Measurements from ENCODE around the gene CLPTM1L.

Gene CLPTM1L

DNA sequence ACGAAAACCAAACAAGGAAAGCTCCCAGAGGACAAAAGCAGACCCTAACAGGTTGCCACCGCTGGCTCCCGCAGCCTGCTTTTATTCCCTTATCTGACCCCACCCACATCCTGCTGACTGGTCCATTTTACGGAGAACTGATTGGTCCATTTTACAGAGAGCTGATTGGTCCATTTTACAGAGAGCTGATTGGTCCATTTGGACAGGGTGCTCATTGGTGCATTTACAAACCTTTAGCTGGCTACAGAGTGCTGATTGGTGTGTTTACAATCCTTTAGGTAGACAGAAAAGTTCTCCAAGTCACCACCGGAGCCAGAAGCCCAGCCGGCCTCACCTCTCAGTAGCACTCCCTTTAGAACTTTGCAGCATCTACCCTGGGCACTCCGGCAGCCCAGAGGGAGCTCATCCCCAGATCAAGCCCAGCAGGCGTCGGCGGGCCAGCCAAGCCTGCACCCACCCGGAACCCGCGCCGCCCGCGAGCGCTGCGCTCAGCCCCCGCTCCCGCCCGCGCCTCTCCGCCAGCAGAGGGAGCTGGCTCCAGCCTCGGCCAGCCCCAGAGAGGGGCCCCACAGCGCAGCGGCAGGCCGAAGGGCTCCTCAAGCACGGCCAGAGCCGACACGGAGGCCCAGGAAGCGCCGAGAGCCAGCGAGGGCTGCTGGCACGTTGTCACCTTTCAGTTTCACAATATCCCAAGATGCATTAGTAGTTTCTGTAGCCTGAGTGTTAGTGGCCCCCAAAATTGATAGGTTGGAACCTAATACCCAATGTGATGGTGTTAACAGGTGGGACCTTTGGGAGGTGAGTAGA lies 35.3 kb upstream of the CLPTM1L start:
- TF ChIP-seq, protein P1, sequence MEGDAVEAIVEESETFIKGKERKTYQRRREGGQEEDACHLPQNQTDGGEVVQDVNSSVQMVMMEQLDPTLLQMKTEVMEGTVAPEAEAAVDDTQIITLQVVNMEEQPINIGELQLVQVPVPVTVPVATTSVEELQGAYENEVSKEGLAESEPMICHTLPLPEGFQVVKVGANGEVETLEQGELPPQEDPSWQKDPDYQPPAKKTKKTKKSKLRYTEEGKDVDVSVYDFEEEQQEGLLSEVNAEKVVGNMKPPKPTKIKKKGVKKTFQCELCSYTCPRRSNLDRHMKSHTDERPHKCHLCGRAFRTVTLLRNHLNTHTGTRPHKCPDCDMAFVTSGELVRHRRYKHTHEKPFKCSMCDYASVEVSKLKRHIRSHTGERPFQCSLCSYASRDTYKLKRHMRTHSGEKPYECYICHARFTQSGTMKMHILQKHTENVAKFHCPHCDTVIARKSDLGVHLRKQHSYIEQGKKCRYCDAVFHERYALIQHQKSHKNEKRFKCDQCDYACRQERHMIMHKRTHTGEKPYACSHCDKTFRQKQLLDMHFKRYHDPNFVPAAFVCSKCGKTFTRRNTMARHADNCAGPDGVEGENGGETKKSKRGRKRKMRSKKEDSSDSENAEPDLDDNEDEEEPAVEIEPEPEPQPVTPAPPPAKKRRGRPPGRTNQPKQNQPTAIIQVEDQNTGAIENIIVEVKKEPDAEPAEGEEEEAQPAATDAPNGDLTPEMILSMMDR (IDR thresholded peaks at IDR 0.05; ENCODE audit: insufficient read depth, low read depth, low read length, missing control alignments), result no peak
- DNase-seq (ENCODE audit: low read depth), result no peak
- no peak overlapping the region for H3K4me3 ChIP-seq (ENCODE audit: low read length)

DNA sequence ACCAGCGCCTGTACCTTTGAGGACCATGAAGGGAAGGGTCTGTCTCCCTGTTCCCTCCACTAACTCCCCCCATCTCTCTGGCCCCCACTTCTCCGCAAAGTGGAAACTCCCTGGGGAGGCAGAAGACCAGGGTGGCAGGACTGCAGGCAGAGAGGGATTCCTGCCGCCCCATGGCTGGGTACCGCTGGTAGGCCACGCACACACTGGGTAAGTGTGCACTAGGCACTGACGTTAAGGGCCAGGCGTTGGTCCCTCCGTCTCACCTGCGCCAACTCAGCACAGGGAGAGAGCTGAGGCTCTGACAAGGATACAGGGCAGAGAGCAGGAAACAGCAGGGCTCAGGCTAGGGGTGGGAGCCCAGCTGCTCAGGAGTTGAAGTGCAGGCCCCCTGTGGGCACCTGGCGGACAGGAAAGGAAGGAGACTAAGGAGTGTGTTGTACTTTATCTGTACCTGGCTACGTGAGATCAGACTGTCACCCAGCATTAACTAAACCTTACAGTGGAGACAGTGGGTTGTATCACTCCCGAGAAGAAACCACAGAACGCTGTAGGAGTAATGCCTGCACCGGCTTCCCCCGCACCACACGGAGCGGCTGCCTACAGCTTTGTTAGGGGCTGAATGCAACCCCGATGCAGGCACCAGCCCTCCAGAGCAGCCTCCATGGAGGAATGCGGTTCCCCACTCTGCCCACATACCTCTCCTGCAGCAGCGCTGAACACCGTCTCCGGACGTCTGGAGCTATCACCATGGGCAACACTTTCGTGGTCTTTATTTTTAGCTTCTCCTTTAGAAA lies 34.2 kb upstream of the CLPTM1L start:
- no peak overlapping the region for H3K4me3 ChIP-seq (ENCODE audit: low read length)
- DNase-seq (ENCODE audit: low read depth), result no peak
- TF ChIP-seq, protein P1 (IDR thresholded peaks at IDR 0.05; ENCODE audit: insufficient read depth, low read depth, low read length, missing control alignments), result no peak

DNA sequence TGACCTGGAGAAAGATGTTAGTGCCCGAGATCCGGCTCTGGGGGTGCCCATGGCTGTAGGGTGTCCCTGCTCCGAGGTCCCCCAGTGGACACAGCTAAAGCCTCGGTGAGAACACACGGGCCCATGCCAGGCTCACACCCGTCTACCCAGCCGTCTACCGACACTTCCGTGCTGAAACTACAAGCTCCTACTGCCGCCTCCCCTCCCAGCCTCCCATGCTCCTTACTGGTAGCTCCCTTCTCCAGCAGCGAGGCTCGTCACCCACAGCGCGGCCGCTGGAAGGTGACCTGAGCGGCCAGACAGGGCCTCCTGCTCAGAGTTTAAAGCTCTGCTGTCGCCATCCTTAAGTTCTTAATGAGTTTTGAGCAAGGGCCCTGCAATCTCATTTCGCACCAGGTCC lies 33.2 kb upstream of the CLPTM1L start:
- H3K4me3 ChIP-seq (ENCODE audit: low read length), result no peak overlapping the region
- no peak for DNase-seq (ENCODE audit: low read depth)
- TF ChIP-seq, protein P1 (IDR thresholded peaks at IDR 0.05; ENCODE audit: insufficient read depth, low read depth, low read length, missing control alignments), result no peak

DNA sequence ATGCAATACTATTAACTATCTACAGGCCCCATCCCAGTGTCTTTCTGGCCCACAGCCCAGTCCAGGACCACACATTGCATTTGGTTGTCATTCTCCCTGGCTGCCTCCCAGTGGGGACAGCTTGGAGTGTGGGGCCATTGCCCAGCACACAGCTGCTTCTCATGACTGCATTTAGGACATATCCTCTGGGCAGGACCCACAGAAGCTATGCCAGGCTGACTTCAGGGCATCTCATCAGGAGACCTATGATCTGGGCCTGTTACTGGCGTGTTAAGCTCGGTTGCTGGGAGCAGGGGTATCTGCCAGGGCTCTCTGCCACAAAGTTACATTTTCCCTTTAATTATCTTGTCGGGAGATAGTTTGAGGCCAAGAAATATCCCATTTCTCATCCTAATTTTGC lies 32.1 kb upstream of the CLPTM1L start:
- no peak for DNase-seq (ENCODE audit: low read depth)
- TF ChIP-seq, protein P1 (IDR thresholded peaks at IDR 0.05; ENCODE audit: insufficient read depth, low read depth, low read length, missing control alignments), result no peak
- no peak overlapping the region for H3K4me3 ChIP-seq (ENCODE audit: low read length)

DNA sequence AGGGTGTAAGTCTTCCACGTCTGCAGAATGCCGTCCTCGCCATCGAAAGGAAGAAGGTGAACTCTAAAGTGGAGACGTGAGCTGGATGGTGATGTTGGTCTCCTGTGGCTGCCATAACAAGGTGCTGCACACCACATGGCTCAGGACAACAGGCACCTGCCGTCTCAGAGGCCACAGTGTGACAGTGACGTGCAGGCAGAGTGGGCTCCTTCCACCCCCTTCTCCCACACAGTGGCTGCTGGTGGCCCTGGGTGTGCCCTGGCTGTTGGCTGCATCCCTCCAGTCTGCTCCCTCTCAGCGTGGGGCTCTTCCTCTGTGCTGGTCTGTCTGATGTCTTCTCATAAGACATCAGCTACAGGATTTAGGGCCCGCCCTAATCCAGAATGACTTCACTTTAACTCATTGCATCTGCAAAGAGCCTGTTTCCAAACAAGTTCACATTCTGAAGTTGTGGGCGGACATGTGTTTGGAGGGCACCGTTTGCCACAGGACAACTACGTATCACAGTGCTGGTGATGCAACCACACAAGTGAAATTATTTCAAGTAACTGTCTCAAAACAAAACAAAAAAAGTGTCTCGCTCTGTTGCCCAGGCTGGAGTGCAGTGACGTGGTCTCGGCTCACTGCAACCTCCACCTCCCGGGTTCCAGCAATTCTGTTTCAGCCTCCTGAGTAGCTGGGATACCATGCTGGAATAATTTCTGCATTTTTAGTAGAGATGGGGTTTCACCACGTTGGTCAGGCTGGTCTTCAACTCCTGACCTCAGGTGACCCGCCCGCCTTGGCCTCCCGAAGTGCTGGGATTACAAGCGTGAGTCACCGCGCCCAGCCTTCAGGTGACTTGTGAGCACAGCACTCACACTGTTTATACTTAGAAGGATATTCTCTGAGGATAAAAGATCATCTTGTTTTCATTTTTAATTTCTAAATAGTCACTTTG lies 31.2 kb upstream of the CLPTM1L start:
- TF ChIP-seq, protein P1 (IDR thresholded peaks at IDR 0.05; ENCODE audit: insufficient read depth, low read depth, low read length, missing control alignments), result no peak
- no peak for DNase-seq (ENCODE audit: low read depth)
- no peak overlapping the region for H3K4me3 ChIP-seq (ENCODE audit: low read length)

DNA sequence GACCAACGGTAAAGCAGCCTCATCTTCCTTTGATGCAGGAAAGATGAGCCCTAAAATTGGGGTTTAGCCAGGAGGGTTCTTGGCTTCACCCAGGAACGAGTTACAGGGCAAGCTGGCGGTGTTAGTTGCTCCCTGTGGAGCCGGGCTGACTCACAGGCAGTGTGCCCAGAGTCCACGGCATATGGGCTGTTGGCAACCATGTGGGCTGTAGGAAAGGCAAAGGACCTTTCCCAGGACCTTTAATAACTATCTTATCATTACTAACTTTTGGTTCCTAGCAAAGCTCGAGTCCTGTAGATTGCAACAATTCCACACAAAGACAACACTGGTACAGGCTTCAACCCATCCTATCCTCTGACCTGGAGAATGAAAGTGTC lies 29.8 kb upstream of the CLPTM1L start:
- TF ChIP-seq, protein P1 (IDR thresholded peaks at IDR 0.05; ENCODE audit: insufficient read depth, low read depth, low read length, missing control alignments), result no peak
- DNase-seq (ENCODE audit: low read depth), result no peak
- H3K4me3 ChIP-seq (ENCODE audit: low read length), result no peak overlapping the region
